Measurements from ENCODE around the gene SERPINB4. TPM values are rescaled to one million over a fixed set of nuclear protein-coding genes. Genes with fewer than 3 reads are reported as not detected.
"Not testable (repeated sequence)": the region's sequence is repeated elsewhere in the genome, so short reads cannot be mapped to it uniquely, and the experiment has no call there.

Gene SERPINB4
- polyA plus RNA-seq (2012; ENCODE audit: low read depth, missing spikeins): not detected

DNA sequence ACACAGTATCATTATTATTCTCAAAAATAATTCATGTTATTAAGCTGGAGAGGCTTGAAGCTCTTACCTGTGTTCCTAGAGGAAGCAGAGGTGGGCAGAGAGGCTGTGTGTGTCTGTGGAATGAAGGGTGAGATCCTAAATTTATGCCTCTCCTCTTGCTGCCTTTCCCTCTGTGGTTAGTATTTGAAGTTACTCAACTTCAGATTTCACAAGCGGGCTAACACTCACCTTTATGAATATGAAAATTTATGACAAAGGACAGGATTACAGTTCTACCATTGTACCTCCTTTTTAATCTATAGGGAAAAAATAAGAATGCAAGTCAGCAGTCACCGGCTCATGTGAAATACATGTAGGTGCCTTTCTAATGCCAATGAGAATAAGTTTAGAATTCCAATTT lies at the start of gene SERPINB4:
Gene SERPINB4 (minus strand): TSS at position 115 of the 400 bp plus-strand sequence. CDS start 679 bp downstream, outside the sequence.
- FAIRE-seq; DNase-seq (ENCODE audit: insufficient read length, low spot score): not testable (repeated sequence)

DNA sequence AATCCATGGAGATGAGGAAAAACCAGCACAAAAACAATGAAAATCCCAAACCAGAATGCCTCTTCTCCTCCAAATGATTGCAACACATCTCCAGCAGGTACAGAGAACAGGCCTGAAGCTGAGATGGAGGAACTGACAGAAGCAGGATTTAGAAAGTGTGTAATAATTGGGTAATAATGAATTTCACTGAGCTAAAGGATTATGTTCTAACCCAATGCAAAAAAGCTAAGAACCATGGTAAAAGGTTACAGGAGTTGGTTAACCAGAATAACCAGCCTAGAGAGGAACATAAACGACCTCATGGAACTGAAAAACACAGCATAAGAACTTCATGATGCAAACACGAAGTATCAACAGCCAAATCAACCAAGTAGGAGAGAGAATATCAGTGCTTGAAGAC lies 45.0 kb upstream of the SERPINB4 start:
- no peak for FAIRE-seq
- no peak for TF ChIP-seq POLR2A (IDR thresholded peaks at IDR 0.05; ENCODE audit: low read depth, low read length)
- TF ChIP-seq POU2F2 (IDR thresholded peaks at IDR 0.05; ENCODE audit: low read depth, low read length): no peak
- no peak for TF ChIP-seq PAX5 (IDR thresholded peaks at IDR 0.05; ENCODE audit: insufficient read depth, low read length, severe bottlenecking)
- TF ChIP-seq POLR2AphosphoS5 (IDR thresholded peaks at IDR 0.05; ENCODE audit: low read depth, low read length): no peak
- TF ChIP-seq SPI1 (IDR thresholded peaks at IDR 0.05; ENCODE audit: low read depth, low read length): no peak
- TF ChIP-seq TAF1 (IDR thresholded peaks at IDR 0.05; ENCODE audit: low read depth, low read length): no peak
- DNase-seq (ENCODE audit: insufficient read length, low spot score): no peak

DNA sequence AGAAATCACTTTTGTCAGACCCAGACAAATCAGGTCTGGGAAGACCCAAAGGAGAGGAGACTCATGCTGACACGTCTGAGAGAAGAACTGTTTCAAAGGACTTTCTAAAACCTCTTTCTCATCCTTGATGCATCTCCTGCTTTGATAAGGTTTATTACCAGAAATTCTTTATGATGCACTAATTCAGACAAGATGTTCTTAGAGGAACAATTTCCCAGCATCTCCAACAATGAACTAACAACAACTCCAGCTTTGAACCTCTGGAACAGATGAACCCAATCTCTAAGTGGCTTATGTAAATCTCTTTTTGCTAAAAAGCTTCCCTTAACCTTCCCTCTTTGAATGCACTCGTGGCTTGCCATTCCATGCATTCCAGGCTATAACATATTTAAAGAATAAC lies 42.8 kb upstream of the SERPINB4 start:
- FAIRE-seq (no peak), DNase-seq (ENCODE audit: insufficient read length, low spot score) (no peak)
- TF ChIP-seq POLR2A (IDR thresholded peaks at IDR 0.05; ENCODE audit: low read depth, low read length) (no peak), SPI1 (IDR thresholded peaks at IDR 0.05; ENCODE audit: low read depth, low read length) (no peak), POLR2AphosphoS5 (IDR thresholded peaks at IDR 0.05; ENCODE audit: low read depth, low read length) (no peak), POU2F2 (IDR thresholded peaks at IDR 0.05; ENCODE audit: low read depth, low read length) (no peak), TAF1 (IDR thresholded peaks at IDR 0.05; ENCODE audit: low read depth, low read length) (no peak)

DNA sequence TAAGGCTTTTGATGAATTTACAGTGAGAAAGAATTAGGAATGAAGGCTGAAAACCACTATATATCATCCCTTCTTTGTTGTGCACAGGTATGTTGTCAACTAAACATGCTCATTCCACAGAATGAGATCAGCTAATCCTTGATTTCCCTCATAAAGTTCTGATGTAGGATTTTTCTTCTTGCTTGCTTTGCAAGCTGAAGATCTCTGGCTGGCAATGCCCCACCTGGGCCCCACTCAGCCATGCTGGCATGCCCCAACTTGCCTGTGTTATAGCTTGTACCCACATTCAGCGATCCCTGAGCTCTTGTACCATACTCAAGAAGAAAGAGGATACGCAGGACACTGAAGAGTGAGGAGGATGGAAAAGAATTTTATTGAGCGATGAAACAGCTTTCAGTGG lies 40.7 kb upstream of the SERPINB4 start:
- no peak for TF ChIP-seq PAX5 (IDR thresholded peaks at IDR 0.05; ENCODE audit: insufficient read depth, low read length, severe bottlenecking)
- TF ChIP-seq POU2F2 (IDR thresholded peaks at IDR 0.05; ENCODE audit: low read depth, low read length): no peak
- TF ChIP-seq TAF1 (IDR thresholded peaks at IDR 0.05; ENCODE audit: low read depth, low read length): no peak
- TF ChIP-seq POLR2A (IDR thresholded peaks at IDR 0.05; ENCODE audit: low read depth, low read length): no peak
- no peak for TF ChIP-seq SPI1 (IDR thresholded peaks at IDR 0.05; ENCODE audit: low read depth, low read length)
- no peak for TF ChIP-seq POLR2AphosphoS5 (IDR thresholded peaks at IDR 0.05; ENCODE audit: low read depth, low read length)
- DNase-seq (ENCODE audit: insufficient read length, low spot score): no peak
- FAIRE-seq: no peak

DNA sequence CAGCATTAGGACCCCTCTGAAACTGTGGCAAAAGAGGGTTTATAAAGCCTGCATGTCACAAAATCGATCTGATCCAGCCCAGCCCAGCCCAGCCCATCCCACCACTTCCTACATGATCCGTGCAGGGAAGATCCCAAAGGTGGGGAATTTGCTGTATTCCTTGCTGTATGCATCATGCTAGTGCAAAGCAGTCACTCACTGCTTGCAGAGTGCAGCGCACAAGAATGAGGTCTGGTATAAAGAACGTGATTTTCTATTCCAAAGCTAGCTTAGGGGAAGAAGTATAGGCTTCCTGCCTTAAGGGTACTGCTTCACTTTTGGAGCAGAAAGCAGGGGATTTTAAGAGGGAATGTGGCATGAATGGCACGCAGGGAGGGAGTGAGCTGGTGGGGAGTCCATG lies 39.8 kb upstream of the SERPINB4 start:
- FAIRE-seq (no peak), DNase-seq (ENCODE audit: insufficient read length, low spot score) (no peak)
- no peak for TF ChIP-seq TAF1 (IDR thresholded peaks at IDR 0.05; ENCODE audit: low read depth, low read length)
- no peak for TF ChIP-seq SPI1 (IDR thresholded peaks at IDR 0.05; ENCODE audit: low read depth, low read length)
- no peak for TF ChIP-seq PAX5 (IDR thresholded peaks at IDR 0.05; ENCODE audit: insufficient read depth, low read length, severe bottlenecking)
- no peak for TF ChIP-seq POLR2AphosphoS5 (IDR thresholded peaks at IDR 0.05; ENCODE audit: low read depth, low read length)
- no peak for TF ChIP-seq POLR2A (IDR thresholded peaks at IDR 0.05; ENCODE audit: low read depth, low read length)
- TF ChIP-seq POU2F2 (IDR thresholded peaks at IDR 0.05; ENCODE audit: low read depth, low read length): no peak

DNA sequence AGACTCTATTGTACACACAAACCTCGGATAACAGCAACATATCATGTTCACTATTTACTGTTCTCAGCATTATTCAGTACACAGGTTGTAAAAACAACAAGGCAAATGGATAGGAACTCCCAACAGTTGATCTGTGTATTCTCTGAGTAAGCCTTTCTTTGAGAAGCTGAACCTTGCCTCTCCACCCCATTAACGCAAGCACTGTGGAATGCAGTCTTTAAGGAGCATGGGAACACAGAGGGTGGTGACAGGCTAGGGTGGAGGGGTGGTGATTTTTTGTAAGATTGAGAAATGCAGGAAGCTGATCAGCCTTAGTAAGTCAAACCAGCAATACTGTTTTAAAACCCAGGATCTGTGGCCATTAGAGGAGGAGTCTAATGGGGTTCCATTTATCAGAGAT lies 39.1 kb upstream of the SERPINB4 start:
- TF ChIP-seq POU2F2 (IDR thresholded peaks at IDR 0.05; ENCODE audit: low read depth, low read length) (no peak), SPI1 (IDR thresholded peaks at IDR 0.05; ENCODE audit: low read depth, low read length) (no peak), TAF1 (IDR thresholded peaks at IDR 0.05; ENCODE audit: low read depth, low read length) (no peak), POLR2AphosphoS5 (IDR thresholded peaks at IDR 0.05; ENCODE audit: low read depth, low read length) (no peak), PAX5 (IDR thresholded peaks at IDR 0.05; ENCODE audit: insufficient read depth, low read length, severe bottlenecking) (no peak), POLR2A (IDR thresholded peaks at IDR 0.05; ENCODE audit: low read depth, low read length) (no peak)
- FAIRE-seq (no peak), DNase-seq (ENCODE audit: insufficient read length, low spot score) (no peak)

DNA sequence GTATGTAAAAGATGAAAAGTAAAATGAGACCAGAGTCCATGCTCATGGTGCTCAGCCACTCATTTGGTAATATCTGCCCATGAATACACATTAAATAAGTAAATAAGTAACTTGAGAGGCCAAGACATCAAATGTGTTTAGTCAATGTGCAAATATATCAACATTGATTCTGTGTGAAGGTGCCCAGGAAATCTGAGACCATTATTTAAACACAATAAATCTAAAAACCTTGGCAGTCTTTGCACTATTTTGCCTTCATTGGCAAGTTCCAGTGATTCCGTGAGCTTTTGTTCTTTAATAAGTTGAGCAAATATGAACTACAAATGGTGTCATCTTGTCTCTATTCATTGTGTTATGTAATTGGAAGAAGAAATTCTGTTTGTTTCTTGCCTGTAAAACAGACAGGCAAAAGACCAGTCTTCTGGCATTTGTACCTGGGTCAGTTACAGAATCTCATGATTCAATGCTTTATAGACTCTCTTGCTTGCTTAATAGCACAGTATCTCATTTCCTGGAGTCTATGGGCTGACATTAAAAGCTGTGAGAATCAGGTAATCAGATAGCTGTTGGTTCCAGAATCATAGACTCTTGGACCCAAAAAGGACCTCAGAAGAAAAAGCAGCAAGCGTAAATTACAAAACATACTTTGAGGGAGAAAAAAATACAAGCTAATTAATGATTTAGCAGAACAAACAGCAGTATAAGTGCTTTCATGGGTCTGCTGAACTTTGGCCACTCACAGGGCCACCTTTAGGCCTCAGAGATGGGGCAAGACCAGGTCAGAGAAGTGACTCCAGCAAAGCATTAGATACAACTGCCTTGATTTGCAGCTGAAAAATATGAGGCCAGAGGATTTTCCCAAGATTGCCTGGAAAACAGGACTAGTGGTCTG lies 37.6 kb upstream of the SERPINB4 start:
- TF ChIP-seq PAX5 (IDR thresholded peaks at IDR 0.05; ENCODE audit: insufficient read depth, low read length, severe bottlenecking) (no peak), POLR2AphosphoS5 (IDR thresholded peaks at IDR 0.05; ENCODE audit: low read depth, low read length) (no peak), TAF1 (IDR thresholded peaks at IDR 0.05; ENCODE audit: low read depth, low read length) (no peak), POU2F2 (IDR thresholded peaks at IDR 0.05; ENCODE audit: low read depth, low read length) (no peak), POLR2A (IDR thresholded peaks at IDR 0.05; ENCODE audit: low read depth, low read length) (no peak), SPI1 (IDR thresholded peaks at IDR 0.05; ENCODE audit: low read depth, low read length) (no peak)
- DNase-seq (ENCODE audit: insufficient read length, low spot score) (no peak), FAIRE-seq (no peak)

DNA sequence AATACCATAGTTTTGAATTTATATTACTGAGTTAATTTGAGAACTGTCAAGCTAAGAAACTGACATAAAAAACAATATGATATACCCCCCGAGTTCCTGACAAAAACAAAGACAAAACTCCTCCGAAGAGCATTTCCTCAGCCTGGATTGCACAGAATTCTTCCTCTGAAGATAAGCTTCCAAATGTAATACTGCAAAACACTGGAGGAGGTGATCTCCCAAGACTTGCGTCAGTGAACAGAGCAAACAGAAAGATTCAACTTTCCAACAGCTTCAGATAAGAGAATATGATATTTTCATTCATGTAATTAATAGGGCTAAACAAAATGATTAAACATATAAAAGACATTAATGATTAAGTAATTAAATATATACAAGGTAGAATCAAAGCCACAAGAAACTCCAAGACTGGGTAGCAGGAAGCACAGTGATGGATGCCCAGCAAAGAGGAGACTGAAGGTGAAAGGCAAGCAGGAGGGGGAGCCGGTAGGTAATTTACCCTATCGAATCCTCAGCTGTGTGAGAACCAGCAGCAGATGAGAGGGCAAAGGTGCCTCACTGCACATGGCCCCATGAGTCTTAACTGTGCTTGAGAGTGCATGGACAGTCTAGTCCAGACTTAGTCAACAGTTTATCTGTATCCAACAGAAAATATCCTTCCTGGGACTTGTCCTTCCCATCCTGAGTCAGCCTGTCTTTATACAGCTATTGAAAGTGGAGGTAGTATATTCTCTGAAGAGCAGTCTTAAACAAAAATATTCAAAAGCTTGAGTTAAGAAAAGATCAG lies 36.0 kb upstream of the SERPINB4 start:
- DNase-seq (ENCODE audit: insufficient read length, low spot score) (no peak), FAIRE-seq (no peak)
- TF ChIP-seq TAF1 (IDR thresholded peaks at IDR 0.05; ENCODE audit: low read depth, low read length): no peak
- TF ChIP-seq PAX5 (IDR thresholded peaks at IDR 0.05; ENCODE audit: insufficient read depth, low read length, severe bottlenecking): no peak
- no peak for TF ChIP-seq SPI1 (IDR thresholded peaks at IDR 0.05; ENCODE audit: low read depth, low read length)
- TF ChIP-seq POLR2AphosphoS5 (IDR thresholded peaks at IDR 0.05; ENCODE audit: low read depth, low read length): no peak
- no peak for TF ChIP-seq POLR2A (IDR thresholded peaks at IDR 0.05; ENCODE audit: low read depth, low read length)
- TF ChIP-seq POU2F2 (IDR thresholded peaks at IDR 0.05; ENCODE audit: low read depth, low read length): no peak

DNA sequence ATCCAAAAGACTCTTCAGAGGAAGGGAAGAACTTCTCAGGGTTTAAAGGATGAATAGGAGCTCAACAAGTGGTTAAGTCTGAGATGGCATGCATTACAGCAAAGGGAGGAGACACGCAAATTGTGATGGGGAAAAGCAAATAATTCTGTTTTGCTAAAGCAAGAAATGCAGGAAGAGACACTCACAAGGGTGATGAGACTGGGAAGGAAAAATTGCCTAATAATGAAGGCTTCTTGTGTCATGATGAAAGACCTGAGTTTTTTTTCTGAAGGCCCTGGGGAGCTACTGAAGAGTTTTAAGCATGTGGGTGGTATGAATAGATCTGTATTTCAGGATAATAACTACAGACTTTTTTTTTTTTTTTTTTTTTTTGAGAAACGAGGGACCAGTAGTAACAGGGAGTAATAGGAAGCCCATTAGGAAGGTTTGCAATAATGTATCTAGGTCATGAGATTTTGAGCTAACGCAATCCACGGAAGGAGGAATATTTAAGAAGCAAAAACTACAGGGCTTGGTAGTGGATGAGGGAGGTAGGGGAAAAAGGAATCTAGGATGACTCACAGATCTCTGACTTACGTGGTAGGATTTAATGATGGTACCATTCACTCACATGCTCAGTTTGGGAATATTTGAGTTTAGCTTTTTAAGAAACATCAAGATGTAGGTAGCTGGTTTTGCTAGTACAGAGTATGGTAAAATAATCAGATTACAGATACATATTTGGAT lies 33.6 kb upstream of the SERPINB4 start:
- DNase-seq (ENCODE audit: insufficient read length, low spot score): no peak
- no peak for FAIRE-seq
- TF ChIP-seq POLR2A (IDR thresholded peaks at IDR 0.05; ENCODE audit: low read depth, low read length) (no peak), TAF1 (IDR thresholded peaks at IDR 0.05; ENCODE audit: low read depth, low read length) (no peak), SPI1 (IDR thresholded peaks at IDR 0.05; ENCODE audit: low read depth, low read length) (no peak), POU2F2 (IDR thresholded peaks at IDR 0.05; ENCODE audit: low read depth, low read length) (no peak), POLR2AphosphoS5 (IDR thresholded peaks at IDR 0.05; ENCODE audit: low read depth, low read length) (no peak), PAX5 (IDR thresholded peaks at IDR 0.05; ENCODE audit: insufficient read depth, low read length, severe bottlenecking) (no peak)

Data from GM12891 (cell line).